ENCODE results near the gene PSMD13.

PSMD13 gene

GRCh38 chr11:299951-300735 lies 63.4 kb downstream of the PSMD13 start:
- 24% methylated on average over 13 of the region's 20 CpGs for WGBS (ENCODE audit: insufficient coverage)
- no peaks in the 10 kb centered on the region for H3K9me3 ChIP-seq (ENCODE audit: control extremely low read depth in 1 of 5, control insufficient read depth in 4 of 5, insufficient read depth in 2 of 5, low read depth in 1 of 5, low read length in 4 of 5)
- peaks cover 0 to 33% (median 0%) of the 10 kb centered on the region in 5 experiments for H3K27me3 ChIP-seq (replicated peaks in 2 of 5; ENCODE audit: control insufficient read depth in 4 of 5, insufficient read depth in 5 of 5, low read length in 4 of 5)
- H3K27ac ChIP-seq (ENCODE audit: insufficient read depth in 1 of 2, low read depth in 1 of 2, low read length in 2 of 2, poor library complexity in 1 of 2, severe bottlenecking in 2 of 2), result no peak overlapping the region
- ChIA-PET CTCF (interaction anchor here (0.6 to 2.8 kb wide), 12 partner anchors 11 to 149 kb away, joined by 3 to 11 read pairs (median 4); no protein-coding TSS in a partner anchor), POLR2A (no interaction called here)
- DNase-seq, result peak; percentile 73 to 87 (median 82)
- H3K4me3 ChIP-seq (ENCODE audit: control insufficient read depth in 1 of 7, extremely low read depth in 1 of 7, insufficient read depth in 4 of 7, low read depth in 2 of 7, low read length in 6 of 7), result no peak overlapping the region
- peaks cover 0 to 11% (median 5%) of the 10 kb centered on the region in 4 experiments for H3K4me1 ChIP-seq (ENCODE audit: control extremely low read depth in 1 of 4, control insufficient read depth in 4 of 4, insufficient read depth in 4 of 4, low read length in 3 of 4)
- no peaks in the 10 kb centered on the region for H3K36me3 ChIP-seq (ENCODE audit: control insufficient read depth in 4 of 4, insufficient read depth in 4 of 4, low read length in 3 of 4)

Data from common myeloid progenitor, CD34-positive (primary cell).